Mononuclear cell (primary cell): Measurements from ENCODE around the gene SECTM1. TPM values are rescaled to one million over a fixed set of nuclear protein-coding genes. Genes with fewer than 3 reads are reported as not detected.

Source experiments
- H3K27me3 ChIP-seq: 2 replicates; pipeline ENCODE4 v1.6.0; 2011; ENCODE audit warnings: low read length, control low read depth; ENCODE audit not compliant: insufficient read depth
- H3K4me1 ChIP-seq: 2 replicates; pipeline ENCODE4 v1.5.1; 2011; ENCODE audit warnings: mild to moderate bottlenecking, low read length, control low read depth; ENCODE audit not compliant: insufficient read depth
- H3K4me3 ChIP-seq: 2 replicates; pipeline ENCODE4 v1.5.1; 2011; ENCODE audit warnings: mild to moderate bottlenecking, low read length, moderate library complexity
- H3K9me3 ChIP-seq: 2 replicates; pipeline ENCODE4 v1.5.1; 2011; ENCODE audit warnings: low read depth, mild to moderate bottlenecking, control low read depth, low read length
- total RNA-seq: library from RNA; depleted of rRNA; stranded (reverse); fragments of >200 nt; gene quantifications from one replicate; pipeline ENCODE4 v1.2.3, GENCODE V29; 2012

SECTM1 gene
- total RNA-seq, 1 donor = 49.5 TPM

DNA sequence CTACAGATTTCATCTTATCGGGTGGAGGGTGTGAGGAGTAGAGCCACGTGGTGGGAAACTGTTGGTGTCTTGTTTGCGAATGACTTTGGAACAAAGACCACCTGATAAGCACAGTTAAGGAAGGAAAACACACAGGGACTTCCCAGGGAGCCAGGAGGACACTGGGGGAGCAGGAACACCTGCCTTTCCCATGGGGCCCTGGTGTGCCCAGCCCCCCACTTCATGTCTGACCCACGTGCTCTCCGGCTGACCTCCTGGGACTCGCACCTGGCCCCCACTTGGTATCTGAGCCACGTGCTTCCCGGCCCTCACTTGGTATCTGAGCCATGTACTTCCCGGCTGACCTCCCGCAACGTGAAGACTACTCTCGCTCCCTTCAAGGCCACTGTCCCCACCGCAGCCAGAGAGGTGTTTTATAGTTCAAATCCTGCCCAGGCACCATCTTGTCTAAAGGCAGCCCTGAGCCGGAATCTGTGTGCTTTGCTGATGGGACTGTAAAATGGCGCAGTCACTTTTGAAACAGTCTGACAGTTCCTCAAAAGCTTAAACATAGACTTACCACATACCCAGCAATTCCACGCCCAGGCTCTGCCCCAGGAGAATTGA, 54.7 kb downstream of the SECTM1 start:
- H3K4me3 ChIP-seq = no peak overlapping the region
- H3K4me1 ChIP-seq = peaks cover 57% of the 10 kb centered on the region
- H3K9me3 ChIP-seq = no peaks in the 10 kb centered on the region
- no peaks in the 10 kb centered on the region for H3K27me3 ChIP-seq

- Histone ChIP-seq H3K9me3 (no peaks in the 10 kb centered on the region), H3K4me3 (no peak overlapping the region), H3K27me3 (no peaks in the 10 kb centered on the region), H3K4me1 (peaks cover 56% of the 10 kb centered on the region)
Measured at GRCh38 chr17:82278308-82278707, 55.3 kb downstream of the SECTM1 start.

DNA sequence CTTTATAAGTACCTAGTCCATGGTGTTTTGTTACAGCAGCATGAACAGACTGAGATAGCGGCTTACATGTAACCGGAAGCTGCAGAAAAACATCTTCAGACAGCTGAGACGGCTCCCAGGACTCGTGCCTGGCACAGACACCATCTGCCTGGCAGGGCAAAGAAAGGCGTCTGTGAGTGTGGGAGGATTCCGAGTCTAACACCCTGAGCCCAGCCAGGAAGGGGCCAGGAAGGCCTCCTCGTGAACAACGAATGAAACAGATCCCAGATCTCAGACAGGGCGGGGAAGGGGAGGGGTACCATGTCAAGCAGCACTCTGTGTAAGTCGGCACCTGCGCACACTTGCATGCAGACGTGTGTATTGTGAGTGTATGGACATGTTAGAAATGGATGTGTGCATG, 55.7 kb downstream of the SECTM1 start:
- Histone ChIP-seq H3K4me1 (peaks cover 52% of the 10 kb centered on the region), H3K9me3 (no peaks in the 10 kb centered on the region), H3K4me3 (no peak overlapping the region), H3K27me3 (no peaks in the 10 kb centered on the region)

DNA sequence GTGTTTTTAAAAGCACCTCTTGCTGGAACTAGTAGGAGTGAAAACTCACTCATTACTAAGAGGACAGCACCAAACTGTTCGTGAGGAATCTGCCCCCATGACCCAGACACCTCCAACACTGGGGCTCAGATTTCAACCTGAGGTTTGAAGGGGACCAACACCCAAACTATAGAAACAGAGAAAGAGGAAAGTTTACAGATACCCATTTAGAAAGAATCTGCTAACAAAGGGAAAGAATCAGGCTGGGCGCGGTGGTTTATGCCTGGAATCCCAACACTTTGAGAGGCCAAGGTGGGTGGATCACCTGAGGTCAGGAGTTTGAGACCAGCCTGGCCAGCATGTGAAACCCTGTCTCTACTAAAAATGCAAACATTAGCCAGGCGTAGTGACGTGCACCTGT, 56.6 kb downstream of the SECTM1 start:
- Histone ChIP-seq H3K27me3 (no peaks in the 10 kb centered on the region), H3K4me1 (peaks cover 48% of the 10 kb centered on the region), H3K9me3 (no peaks in the 10 kb centered on the region), H3K4me3 (no peak overlapping the region)

GRCh38 chr17:82275326-82275725, 58.2 kb downstream of the SECTM1 start:
- peaks cover 51% of the 10 kb centered on the region for H3K4me1 ChIP-seq
- no peak overlapping the region for H3K4me3 ChIP-seq
- H3K9me3 ChIP-seq = no peaks in the 10 kb centered on the region
- H3K27me3 ChIP-seq = no peaks in the 10 kb centered on the region

GRCh38 chr17:82274134-82275020, 59.2 kb downstream of the SECTM1 start:
- Histone ChIP-seq H3K4me3 (peak overlapping the region; percentile 63), H3K4me1 (peaks cover 51% of the 10 kb centered on the region), H3K9me3 (no peaks in the 10 kb centered on the region), H3K27me3 (no peaks in the 10 kb centered on the region)

DNA sequence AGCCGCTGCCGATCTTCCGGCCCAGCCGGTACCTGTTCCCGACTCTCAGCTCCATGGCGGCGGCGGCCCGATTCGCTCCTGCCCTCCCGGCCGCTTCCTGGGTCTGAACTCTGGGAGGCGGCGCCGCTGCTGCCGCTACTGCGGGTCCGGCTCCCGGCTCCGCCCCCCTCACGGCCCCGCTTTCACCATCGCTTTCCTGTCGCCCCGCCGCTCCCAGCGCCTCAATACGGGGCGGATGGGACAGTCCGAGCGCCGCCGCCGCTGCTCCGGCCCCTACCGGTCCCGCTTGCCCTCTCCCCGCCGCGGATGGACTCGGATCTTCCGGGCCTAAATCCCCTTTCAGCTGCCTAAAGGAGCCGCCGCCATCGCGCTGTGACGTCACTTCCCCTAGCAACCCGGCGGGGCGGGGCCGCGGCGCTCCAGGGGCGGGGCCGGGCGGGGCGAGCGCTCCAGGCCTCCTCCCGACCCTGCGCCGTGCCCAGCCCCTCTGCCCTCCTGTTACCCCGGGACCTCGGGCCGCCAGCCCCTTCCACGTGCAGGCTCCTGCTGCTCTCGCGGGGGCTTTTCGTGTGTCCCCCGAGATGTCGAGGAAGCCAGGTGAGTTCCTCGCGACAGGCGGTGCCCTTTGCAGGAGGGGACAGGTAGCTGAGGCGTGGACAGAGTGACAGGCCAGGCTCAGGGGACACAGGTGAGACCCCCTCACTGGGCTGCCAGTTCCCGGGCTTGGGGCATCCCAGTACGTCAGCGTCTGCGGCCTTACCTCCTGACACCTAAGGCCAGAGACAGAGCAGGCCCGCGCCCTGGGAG, 60.0 kb downstream of the SECTM1 start, which contains the start of gene CSNK1D:
Gene CSNK1D, minus strand, starts transcription at position 374 of the 807 bp plus-strand sequence. Its CDS starts 319 bp downstream, at position 55.
- Histone ChIP-seq H3K9me3 (no peaks in the 10 kb centered on the region), H3K4me1 (peaks cover 51% of the 10 kb centered on the region), H3K4me3 (peak within 1 kb of the TSS; percentile 63), H3K27me3 (no peaks in the 10 kb centered on the region)

DNA sequence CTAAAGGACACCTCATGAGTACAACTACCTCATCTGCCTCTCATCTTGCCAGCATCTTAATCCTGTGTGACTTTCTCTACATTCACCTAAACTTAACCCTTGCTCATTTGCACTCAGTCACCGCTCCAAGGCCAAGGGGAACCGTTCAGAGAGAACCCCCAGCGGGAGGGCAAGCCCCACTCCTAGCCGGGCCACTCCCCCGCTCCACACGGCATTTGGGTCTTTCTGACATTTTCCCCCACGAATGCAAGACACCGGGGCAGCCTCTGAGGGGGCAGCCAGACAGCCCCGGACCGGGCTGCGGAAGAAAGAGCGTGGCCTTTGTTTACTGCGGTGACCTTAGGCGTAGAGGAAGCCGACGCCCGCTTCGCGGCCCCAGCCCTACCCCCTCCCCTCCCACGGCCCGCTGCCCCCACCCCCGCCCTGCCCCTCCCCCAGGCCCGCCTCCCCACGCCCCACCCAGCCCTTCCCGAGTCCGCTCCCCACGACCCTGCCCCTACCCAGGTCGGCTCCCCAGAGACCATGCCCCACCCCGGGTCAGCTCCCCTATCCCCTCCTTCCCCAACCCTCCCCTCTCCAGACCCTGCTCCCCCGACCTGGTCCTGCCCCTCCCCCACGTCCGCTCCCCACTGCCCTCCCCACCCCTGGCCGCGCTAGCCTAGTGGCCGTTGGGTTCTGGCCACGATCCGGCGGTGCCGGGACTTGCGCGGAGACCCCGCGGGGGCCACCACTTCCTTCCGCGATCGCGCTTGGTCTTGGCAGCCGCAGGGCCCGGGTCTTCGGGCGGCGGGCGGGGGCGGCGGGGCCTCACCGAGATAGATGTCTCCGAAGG, 60.9 kb downstream of the SECTM1 start:
- peak overlapping the region; percentile 63 for H3K4me3 ChIP-seq
- H3K4me1 ChIP-seq = peaks cover 56% of the 10 kb centered on the region
- H3K27me3 ChIP-seq = no peaks in the 10 kb centered on the region
- H3K9me3 ChIP-seq = no peaks in the 10 kb centered on the region

- Histone ChIP-seq H3K27me3 (no peaks in the 10 kb centered on the region), H3K4me3 (no peak overlapping the region), H3K9me3 (no peaks in the 10 kb centered on the region), H3K4me1 (peaks cover 66% of the 10 kb centered on the region)
Measured at GRCh38 chr17:82271401-82271800, 62.2 kb downstream of the SECTM1 start.

Other genes starting within 250 kb of the SECTM1 start
- gene FASN, start 235.5 kb downstream of the SECTM1 start, total RNA-seq = 21.8 TPM
- gene CCDC57, start 120.9 kb downstream of the SECTM1 start, total RNA-seq = 36.6 TPM
- gene SLC16A3, start 104.7 kb downstream of the SECTM1 start, total RNA-seq = 105 TPM
- 89.3 TPM for gene CSNK1D, start 60.1 kb downstream of the SECTM1 start, total RNA-seq
- 48.5 TPM for gene CD7, start 16.2 kb downstream of the SECTM1 start, total RNA-seq
- not detected for gene TEX19, start 25.5 kb upstream of the SECTM1 start, total RNA-seq
- not detected for gene UTS2R, start 38.0 kb upstream of the SECTM1 start, total RNA-seq
- gene HEXD, start 84.6 kb upstream of the SECTM1 start, total RNA-seq = 16.0 TPM
- 11.9 TPM for gene OGFOD3, start 84.8 kb upstream of the SECTM1 start, total RNA-seq
- gene CYBC1, start 117.0 kb upstream of the SECTM1 start, total RNA-seq = 32.4 TPM
- gene NARF, start 125.0 kb upstream of the SECTM1 start, total RNA-seq = 48.7 TPM
- 16.1 TPM for gene FOXK2, start 186.0 kb upstream of the SECTM1 start, total RNA-seq